HepG2 (cell line): ENCODE data around the gene DDX50. TPM values are rescaled to one million over a fixed set of nuclear protein-coding genes. Genes with fewer than 3 reads are reported as not detected.

Source experiments
- AKAP8 ChIP-seq: sonication (generic); formaldehyde crosslinking; IDR thresholded peaks from 2 replicates; pipeline ENCODE4 v1.5.1; 2020; ENCODE audit warnings: mild to moderate bottlenecking, missing genetic modification reagents
- AKNA ChIP-seq: sonication (generic); formaldehyde crosslinking; IDR thresholded peaks from 2 replicates; pipeline ENCODE4 v1.4.0; 2020; ENCODE audit warnings: missing genetic modification reagents, borderline replicate concordance
- FOXK2 ChIP-seq: fragments of 450-650 bp; IDR thresholded peaks from 2 replicates; pipeline ENCODE4 v1.6.1; 2016
- GATA4 ChIP-seq: sonication (generic); IDR thresholded peaks from 2 replicates; pipeline ENCODE4 v1.6.1; 2016; ENCODE audit warnings: antibody characterized with exemption, low read depth, borderline replicate concordance
- HMG20B ChIP-seq: conservative IDR thresholded peaks from 2 replicates; pipeline ENCODE4 v1.6.1; 2016; ENCODE audit warnings: missing genetic modification reagents, missing compliant biosample characterization
- HNF4G ChIP-seq, 2 experiments: sonication (generic) in 1 of 2; formaldehyde crosslinking in 1 of 2; IDR thresholded peaks; 2 replicates each; pipeline versions ENCODE4 v1.4.0 to v1.6.1; 2011 to 2020; ENCODE audit warnings: borderline replicate concordance in 2 of 2, low read depth in 2 of 2, mild to moderate bottlenecking in 2 of 2, low read length in 1 of 2, missing genetic modification reagents in 1 of 2, moderate library complexity in 1 of 2
- PHF8 ChIP-seq: sonication (generic); formaldehyde crosslinking; IDR thresholded peaks from 2 replicates; pipeline ENCODE4 v1.5.0; 2020; ENCODE audit warnings: missing genetic modification reagents
- ZBTB14 ChIP-seq: sonication (generic); formaldehyde crosslinking; IDR thresholded peaks from 2 replicates; pipeline ENCODE4 v1.4.0; 2020; ENCODE audit warnings: missing genetic modification reagents
- ZEB1 ChIP-seq: IDR thresholded peaks from 2 replicates; pipeline ENCODE4 v1.6.1; 2012; ENCODE audit warnings: mild to moderate bottlenecking, low read depth, inconsistent platforms; ENCODE audit not compliant: insufficient replicate concordance
- ZNF513 ChIP-seq: sonication (generic); formaldehyde crosslinking; conservative IDR thresholded peaks from 2 replicates; pipeline ENCODE4 v1.5.0; 2020; ENCODE audit warnings: missing genetic modification reagents
- ZNF576 ChIP-seq: sonication (generic); formaldehyde crosslinking; IDR thresholded peaks from 2 replicates; pipeline ENCODE4 v1.4.0; 2020; ENCODE audit warnings: mild to moderate bottlenecking, missing genetic modification reagents
- polyA plus RNA-seq, 8 experiments: library from polyadenylated mRNA; depleted of rRNA in 3 of 8; stranded (reverse) in 7 of 8; unstranded in 1 of 8; fragments of >200 nt; fragmentation: Illumina TruSeq in 4 of 8; extraction: Trizol in 4 of 8; gene quantifications; 2 replicates each; pipeline versions ENCODE4 v1.2.1 to v1.2.3, GENCODE V29; 2011 to 2016; ENCODE audit warnings: low read depth in 4 of 8, missing spikeins in 1 of 8, mixed read lengths in 1 of 8; ENCODE audit not compliant: insufficient read depth in 1 of 8
- total RNA-seq, 5 experiments: library from RNA; depleted of rRNA; stranded (reverse); fragments of >200 nt; fragmentation: Illumina TruSeq; extraction: Trizol; gene quantifications; 2 replicates each; pipeline ENCODE4 v1.2.3, GENCODE V29; 2016; ENCODE audit warnings: low read depth in 1 of 5

Gene DDX50
- total and polyA plus RNA-seq, 2 of the 13 experiments (the other 11 are each of a cell fraction or from before 2014, with no cell fraction given) = 19.0 to 38.2 TPM

GRCh38 chr10:68900427-68901104, 549 bp upstream of the DDX50 start (continued):
- TF ChIP-seq ZNF576 (CRISPR knock-in tag) = no peak
- TF ChIP-seq HMG20B (CRISPR knock-in tag) = peak; percentile 25; the same call in 1 of the 2 replicates
- peak; percentile 94 for TF ChIP-seq PHF8 (CRISPR knock-in tag)
- TF ChIP-seq FOXK2 = no peak
- TF ChIP-seq GATA4 = peak; percentile 29; the same call in 1 of the 2 replicates
- TF ChIP-seq ZBTB14 = no peak
- TF ChIP-seq HNF4G (IDR thresholded peaks at IDR 0.05; ENCODE audit: borderline replicate concordance, low read depth, low read length) = no peak
- TF ChIP-seq HNF4G (CRISPR knock-in tag; IDR thresholded peaks at IDR 0.05; ENCODE audit: borderline replicate concordance, low read depth) = 0 out of 2 replicates have a peak, but pooled peaks have one; percentile 48
- peak; percentile 46; the same call in 1 of the 2 replicates for TF ChIP-seq AKNA
- TF ChIP-seq ZNF513 (CRISPR knock-in tag) = no peak
- 0 out of 2 replicates have a peak, but pooled peaks have one; percentile 70 for TF ChIP-seq AKAP8
- no peak for TF ChIP-seq ZEB1
